Suprapubic skin (tissue), 4 donors: ENCODE measurements around the gene LINC01488. TPM values are rescaled to one million over a fixed set of nuclear protein-coding genes. Genes with fewer than 3 reads are reported as not detected.

Source experiments
- DNase-seq, 2 donors: peaks; one replicate each; pipeline ENCODE4 v3.0.0-alpha.2; 2019; ENCODE audit warnings: low spot score in 2 of 2
- H3K27ac ChIP-seq: fragments of 200-600 bp; sonication (generic); one replicate; pipeline ENCODE4 v1.5.1; 2019
- H3K27me3 ChIP-seq: fragments of 200-600 bp; sonication (generic); one replicate; pipeline ENCODE4 v1.5.1; 2019
- H3K36me3 ChIP-seq: fragments of 200-600 bp; sonication (generic); one replicate; pipeline ENCODE4 v1.5.1; 2019
- H3K4me1 ChIP-seq: fragments of 200-600 bp; sonication (generic); one replicate; pipeline ENCODE4 v1.5.1; 2019
- H3K4me3 ChIP-seq: fragments of 200-600 bp; sonication (generic); one replicate; pipeline ENCODE4 v1.5.1; 2019; ENCODE audit warnings: mild to moderate bottlenecking
- H3K9me3 ChIP-seq: fragments of 200-600 bp; sonication (generic); one replicate; pipeline ENCODE4 v1.5.1; 2019
- EP300 ChIP-seq: sonication (generic); formaldehyde crosslinking; IDR thresholded peaks from one replicate; pipeline ENCODE4 v1.6.1; 2017; ENCODE audit warnings: antibody characterized with exemption
- POLR2A ChIP-seq, 2 donors: fragments of 450-650 bp; IDR thresholded peaks; one replicate each; pipeline ENCODE4 v1.6.1; 2017; ENCODE audit warnings: antibody characterized with exemption in 2 of 2, mild to moderate bottlenecking in 2 of 2, moderate library complexity in 2 of 2
- POLR2AphosphoS5 ChIP-seq, 3 donors: sonication (generic); formaldehyde crosslinking; IDR thresholded peaks; one replicate each; pipeline ENCODE4 v1.6.1; 2017; ENCODE audit warnings: antibody characterized with exemption in 3 of 3
- WGBS: methylation state at CpG from one replicate; pipeline ENCODE4 v1.1.5; 2018; 5-methylcytosine and 5-hydroxymethylcytosine counted together
- total RNA-seq, 4 donors: library from RNA; depleted of rRNA; stranded (reverse); fragments of >200 nt; gene quantifications; one replicate each; pipeline ENCODE4 v1.1.0, GENCODE V29; 2016
- TF ChIP-seq, protein P1 (sequence below), 2 donors: fragments of 200-600 bp in 1 of 2; fragments of 450-650 bp in 1 of 2; sonication (generic) in 1 of 2; IDR thresholded peaks; one replicate each; pipeline ENCODE4 v1.5.1; 2016 to 2019; ENCODE audit warnings: antibody characterized with exemption in 2 of 2, mild to moderate bottlenecking in 1 of 2, moderate library complexity in 1 of 2

LINC01488 gene
- total RNA-seq, 4 donors from 2014 or later, result not detected

DNA sequence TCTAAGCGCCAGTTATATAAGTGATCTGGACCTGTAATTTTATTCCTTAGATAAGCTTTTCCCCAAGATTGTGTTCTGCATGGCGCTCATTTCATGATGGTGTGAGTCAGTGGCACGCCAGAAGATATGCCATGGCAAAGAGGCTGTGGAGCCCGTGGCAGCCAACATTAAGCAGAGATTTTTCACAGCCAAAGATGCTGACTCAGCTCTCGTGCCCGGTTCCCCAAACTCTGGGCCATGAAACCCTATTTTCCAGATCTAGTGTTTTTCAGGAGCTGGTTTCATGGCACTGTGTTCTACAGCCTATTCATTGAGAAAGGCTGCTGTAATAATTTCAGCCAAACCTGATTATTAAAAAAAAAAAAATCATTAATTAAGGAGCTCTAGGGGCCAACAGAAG lies 15.4 kb upstream of the LINC01488 start:
- H3K36me3 ChIP-seq, result no peaks in the 10 kb centered on the region
- TF ChIP-seq POLR2A (IDR thresholded peaks at IDR 0.05) (no peak), EP300 (no peak), POLR2AphosphoS5 (IDR thresholded peaks at IDR 0.05) (no peak)
- TF ChIP-seq, protein P1, sequence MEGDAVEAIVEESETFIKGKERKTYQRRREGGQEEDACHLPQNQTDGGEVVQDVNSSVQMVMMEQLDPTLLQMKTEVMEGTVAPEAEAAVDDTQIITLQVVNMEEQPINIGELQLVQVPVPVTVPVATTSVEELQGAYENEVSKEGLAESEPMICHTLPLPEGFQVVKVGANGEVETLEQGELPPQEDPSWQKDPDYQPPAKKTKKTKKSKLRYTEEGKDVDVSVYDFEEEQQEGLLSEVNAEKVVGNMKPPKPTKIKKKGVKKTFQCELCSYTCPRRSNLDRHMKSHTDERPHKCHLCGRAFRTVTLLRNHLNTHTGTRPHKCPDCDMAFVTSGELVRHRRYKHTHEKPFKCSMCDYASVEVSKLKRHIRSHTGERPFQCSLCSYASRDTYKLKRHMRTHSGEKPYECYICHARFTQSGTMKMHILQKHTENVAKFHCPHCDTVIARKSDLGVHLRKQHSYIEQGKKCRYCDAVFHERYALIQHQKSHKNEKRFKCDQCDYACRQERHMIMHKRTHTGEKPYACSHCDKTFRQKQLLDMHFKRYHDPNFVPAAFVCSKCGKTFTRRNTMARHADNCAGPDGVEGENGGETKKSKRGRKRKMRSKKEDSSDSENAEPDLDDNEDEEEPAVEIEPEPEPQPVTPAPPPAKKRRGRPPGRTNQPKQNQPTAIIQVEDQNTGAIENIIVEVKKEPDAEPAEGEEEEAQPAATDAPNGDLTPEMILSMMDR (IDR thresholded peaks at IDR 0.05), result no peak
- no peaks in the 10 kb centered on the region for H3K27me3 ChIP-seq
- H3K27ac ChIP-seq, result no peak overlapping the region
- 42% methylated on average over 6 of the region's 6 CpGs for WGBS
- DNase-seq, result no peak
- no peaks in the 10 kb centered on the region for H3K9me3 ChIP-seq
- no peak overlapping the region for H3K4me3 ChIP-seq
- peaks cover 41% of the 10 kb centered on the region for H3K4me1 ChIP-seq

GRCh38 chr11:69467196-69467595 lies 14.3 kb upstream of the LINC01488 start:
- H3K36me3 ChIP-seq, result no peaks in the 10 kb centered on the region
- no peak for DNase-seq
- H3K4me3 ChIP-seq, result no peak overlapping the region
- no peaks in the 10 kb centered on the region for H3K9me3 ChIP-seq
- H3K27me3 ChIP-seq, result no peaks in the 10 kb centered on the region
- H3K4me1 ChIP-seq, result peaks cover 41% of the 10 kb centered on the region
- no peak overlapping the region for H3K27ac ChIP-seq
- TF ChIP-seq POLR2AphosphoS5 (IDR thresholded peaks at IDR 0.05), result no peak
- TF ChIP-seq POLR2A (IDR thresholded peaks at IDR 0.05), result no peak
- TF ChIP-seq EP300, result no peak
- TF ChIP-seq, protein P1 (IDR thresholded peaks at IDR 0.05), result no peak
- 80% methylated on average over 4 of the region's 4 CpGs for WGBS

- H3K4me1 ChIP-seq, result peaks cover 43% of the 10 kb centered on the region
- H3K27me3 ChIP-seq, result no peaks in the 10 kb centered on the region
- WGBS, result 86% methylated on average over 9 of the region's 9 CpGs
- TF ChIP-seq POLR2A (IDR thresholded peaks at IDR 0.05) (no peak), EP300 (no peak), POLR2AphosphoS5 (IDR thresholded peaks at IDR 0.05) (no peak)
- TF ChIP-seq, protein P1 (IDR thresholded peaks at IDR 0.05), result no peak
- H3K9me3 ChIP-seq, result no peaks in the 10 kb centered on the region
- no peak for DNase-seq
- H3K36me3 ChIP-seq, result no peaks in the 10 kb centered on the region
- no peak overlapping the region for H3K4me3 ChIP-seq
- no peak overlapping the region for H3K27ac ChIP-seq
Observed at GRCh38 chr11:69467646-69468045, 13.8 kb upstream of the LINC01488 start.

- Histone ChIP-seq H3K4me1 (peaks cover 37% of the 10 kb centered on the region), H3K4me3 (no peak overlapping the region), H3K9me3 (no peaks in the 10 kb centered on the region), H3K36me3 (no peaks in the 10 kb centered on the region), H3K27ac (no peak overlapping the region), H3K27me3 (no peaks in the 10 kb centered on the region)
- no peak for TF ChIP-seq POLR2A (IDR thresholded peaks at IDR 0.05)
- TF ChIP-seq POLR2AphosphoS5 (IDR thresholded peaks at IDR 0.05), result no peak
- TF ChIP-seq, protein P1 (IDR thresholded peaks at IDR 0.05), result no peak
- no peak for TF ChIP-seq EP300
- no peak for DNase-seq
- 98% methylated on average over 11 of the region's 11 CpGs for WGBS
Observed at GRCh38 chr11:69468221-69468620, 13.2 kb upstream of the LINC01488 start.

GRCh38 chr11:69468911-69469885 lies 12.3 kb upstream of the LINC01488 start:
- Histone ChIP-seq H3K9me3 (no peaks in the 10 kb centered on the region), H3K36me3 (no peaks in the 10 kb centered on the region), H3K27me3 (no peaks in the 10 kb centered on the region), H3K27ac (no peak overlapping the region), H3K4me1 (peaks cover 27% of the 10 kb centered on the region), H3K4me3 (no peak overlapping the region)
- no peak for DNase-seq
- TF ChIP-seq, protein P1 (IDR thresholded peaks at IDR 0.05), result no peak
- TF ChIP-seq POLR2A (IDR thresholded peaks at IDR 0.05), result no peak
- TF ChIP-seq EP300, result no peak
- TF ChIP-seq POLR2AphosphoS5 (IDR thresholded peaks at IDR 0.05), result no peak
- 81% methylated on average over 25 of the region's 25 CpGs for WGBS
